ENCODE data around the gene MYO9B.

DNA sequence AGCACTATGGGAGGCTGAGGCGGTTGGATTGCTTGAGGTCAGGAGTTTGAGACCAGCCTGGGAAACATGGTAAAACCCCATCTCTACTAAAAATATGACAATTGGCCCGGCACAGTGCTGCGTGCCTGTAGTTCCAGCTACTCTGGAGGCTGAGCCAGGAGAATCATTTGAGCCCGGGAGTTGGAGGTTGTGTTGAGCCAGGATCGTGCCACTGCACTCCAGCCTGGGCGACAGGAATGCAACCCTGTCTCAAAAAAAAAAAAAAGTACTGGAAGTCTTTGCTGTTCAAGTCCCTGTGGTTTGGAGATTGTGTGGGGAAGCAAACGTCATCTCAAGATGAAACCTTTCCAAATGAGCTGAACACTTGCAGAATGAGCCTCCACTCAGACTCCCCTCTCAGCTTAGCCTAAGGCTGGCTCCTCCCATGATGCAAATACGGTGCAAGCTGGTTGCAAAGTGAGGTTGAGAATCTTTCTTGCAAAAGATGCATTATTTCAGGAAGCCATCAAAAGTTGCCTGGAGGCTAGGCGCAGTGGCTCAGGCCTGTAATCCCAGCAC, 46.2 kb downstream of the MYO9B start:
- no peak for TF ChIP-seq CTCF (IDR thresholded peaks at IDR 0.05; ENCODE audit: low read depth, low read length)
- TF ChIP-seq EZH2phosphoT487 (IDR thresholded peaks at IDR 0.05; ENCODE audit: low read depth), result no peak

Data from OCI-LY3 (cell line).